Lower leg skin (tissue), 4 donors: ENCODE data around the gene TMEM86B. TPM values are rescaled to one million over a fixed set of nuclear protein-coding genes. Genes with fewer than 3 reads are reported as not detected.

ENCODE experiments used
- DNase-seq, 2 donors: peaks; one replicate each; pipeline ENCODE4 v3.0.0-alpha.2; 2019; ENCODE audit warnings: low spot score in 2 of 2
- H3K4me3 ChIP-seq: fragments of 200-600 bp; sonication (generic); 2 replicates; pipeline ENCODE4 v1.5.1; 2017; ENCODE audit warnings: mild to moderate bottlenecking, low read depth; ENCODE audit not compliant: poor library complexity, severe bottlenecking
- POLR2A ChIP-seq, 2 donors: fragments of 450-650 bp; IDR thresholded peaks; one replicate each; pipeline ENCODE4 v1.6.1; 2016 to 2017; ENCODE audit warnings: antibody characterized with exemption in 2 of 2, mild to moderate bottlenecking in 1 of 2, moderate library complexity in 1 of 2
- WGBS, 2 donors: methylation state at CpG; one replicate each; pipeline ENCODE4 v1.1.5; 2018; 5-methylcytosine and 5-hydroxymethylcytosine counted together
- intact Hi-C: fragments of 100-400 bp; cut with DNase I; formaldehyde crosslinking; loops from one replicate; pipeline ENCODE4 v1.15.0; 2023; ENCODE audit warnings: low total_unique reads
- total RNA-seq, 4 donors: library from RNA; depleted of rRNA; stranded (reverse); fragments of >200 nt; gene quantifications; one replicate each; pipeline ENCODE4 v1.1.0, GENCODE V29; 2016
- TF ChIP-seq, protein P1 (sequence below), 3 donors: fragments of 450-650 bp; IDR thresholded peaks; one replicate each; pipeline ENCODE4 v1.5.1; 2016; ENCODE audit warnings: antibody characterized with exemption in 3 of 3, mild to moderate bottlenecking in 3 of 3, moderate library complexity in 2 of 3

The TMEM86B gene
- total RNA-seq, 4 donors from 2014 or later: 1.1 to 2.4 (median 1.6) TPM

DNA sequence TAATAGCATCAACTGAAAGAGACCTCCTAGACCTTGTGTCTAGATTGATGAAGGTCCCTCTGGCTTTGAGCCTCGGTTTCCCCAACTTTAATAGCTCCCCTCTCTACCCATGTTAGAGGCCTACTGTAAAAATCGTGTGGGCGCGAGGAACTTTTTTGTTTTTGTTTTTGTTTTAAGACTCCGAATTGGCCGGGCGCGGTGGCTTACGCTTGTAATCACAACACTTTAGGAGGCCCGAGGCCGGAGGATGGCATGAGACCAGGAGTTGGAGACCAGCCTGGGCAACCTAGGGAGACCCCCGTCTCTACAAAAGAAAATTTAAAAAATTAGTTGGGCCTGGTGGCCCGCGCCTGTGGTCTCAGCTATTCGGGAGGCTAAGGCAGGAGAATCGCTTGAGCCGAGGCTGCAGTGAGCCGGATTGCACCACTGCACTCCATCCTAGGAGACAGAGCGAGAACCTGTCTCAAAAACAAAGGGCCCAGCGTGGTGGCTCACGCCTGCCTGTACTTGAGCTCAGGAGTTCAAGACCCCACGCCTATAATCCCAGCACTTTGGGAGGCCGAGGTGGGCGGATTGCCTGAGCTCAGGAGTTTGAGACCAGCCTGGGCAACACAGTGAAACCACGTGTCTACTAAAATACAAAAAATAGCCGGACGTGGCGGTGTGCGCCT, 31.1 kb upstream of the TMEM86B start:
- no peak for DNase-seq
- intact Hi-C loops: no loop called here
- TF ChIP-seq, protein P1, sequence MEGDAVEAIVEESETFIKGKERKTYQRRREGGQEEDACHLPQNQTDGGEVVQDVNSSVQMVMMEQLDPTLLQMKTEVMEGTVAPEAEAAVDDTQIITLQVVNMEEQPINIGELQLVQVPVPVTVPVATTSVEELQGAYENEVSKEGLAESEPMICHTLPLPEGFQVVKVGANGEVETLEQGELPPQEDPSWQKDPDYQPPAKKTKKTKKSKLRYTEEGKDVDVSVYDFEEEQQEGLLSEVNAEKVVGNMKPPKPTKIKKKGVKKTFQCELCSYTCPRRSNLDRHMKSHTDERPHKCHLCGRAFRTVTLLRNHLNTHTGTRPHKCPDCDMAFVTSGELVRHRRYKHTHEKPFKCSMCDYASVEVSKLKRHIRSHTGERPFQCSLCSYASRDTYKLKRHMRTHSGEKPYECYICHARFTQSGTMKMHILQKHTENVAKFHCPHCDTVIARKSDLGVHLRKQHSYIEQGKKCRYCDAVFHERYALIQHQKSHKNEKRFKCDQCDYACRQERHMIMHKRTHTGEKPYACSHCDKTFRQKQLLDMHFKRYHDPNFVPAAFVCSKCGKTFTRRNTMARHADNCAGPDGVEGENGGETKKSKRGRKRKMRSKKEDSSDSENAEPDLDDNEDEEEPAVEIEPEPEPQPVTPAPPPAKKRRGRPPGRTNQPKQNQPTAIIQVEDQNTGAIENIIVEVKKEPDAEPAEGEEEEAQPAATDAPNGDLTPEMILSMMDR (IDR thresholded peaks at IDR 0.05): no peak
- TF ChIP-seq POLR2A (IDR thresholded peaks at IDR 0.05): no peak
- H3K4me3 ChIP-seq: no peak overlapping the region
- WGBS, 2 donors: 36 to 37% methylated on average over 29 of the region's 29 CpGs

DNA sequence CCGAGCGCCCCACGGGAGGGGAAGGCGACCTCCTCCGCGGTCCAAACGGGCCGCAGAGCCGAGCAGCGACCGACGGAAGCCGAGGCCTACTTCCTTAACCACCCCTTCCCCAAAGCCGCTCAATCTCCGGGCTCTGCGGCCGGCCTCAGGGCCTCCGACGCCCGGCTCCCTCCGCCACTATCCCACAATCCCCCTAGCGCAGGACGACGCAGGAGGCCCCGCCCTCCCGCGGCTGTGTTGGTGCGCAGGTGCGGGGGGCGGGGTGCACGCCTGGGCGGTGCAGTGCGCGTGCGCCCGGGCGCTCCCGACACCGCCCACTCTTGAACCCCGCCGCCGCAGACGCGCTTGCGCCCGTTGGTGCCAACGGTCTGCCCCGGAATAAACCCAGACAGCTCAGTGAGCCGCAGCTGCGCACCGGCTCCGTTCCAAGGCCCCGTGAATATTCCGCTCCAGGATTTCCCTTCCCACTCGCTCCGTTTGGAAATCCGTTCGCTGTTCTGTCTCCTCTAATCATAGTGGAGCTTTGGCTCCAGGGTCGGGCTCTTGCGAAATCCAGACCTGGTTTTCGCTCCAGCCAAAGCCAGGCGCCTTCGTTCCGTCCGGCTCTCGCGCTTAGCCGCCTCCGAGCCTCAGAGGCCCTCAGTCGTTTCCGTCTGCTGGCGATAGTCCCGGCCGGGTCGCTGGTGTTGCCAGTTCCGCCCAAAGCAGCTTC, 30.4 kb upstream of the TMEM86B start, which contains the start of gene PPP6R1:
TSS of gene PPP6R1 (minus strand) at position 190 of the 712 bp plus-strand sequence. CDS start 11,914 bp downstream, outside the sequence.
- intact Hi-C loops: no loop called here
- DNase-seq: peak; percentile 97 to 99
- 0 to 1% methylated on average over 48 to 54 of the region's 76 CpGs for WGBS, 2 donors
- H3K4me3 ChIP-seq: peak within 1 kb of the TSS; percentile 79
- peak in 1 of 2 donors; percentile 3 for TF ChIP-seq POLR2A (IDR thresholded peaks at IDR 0.05)
- TF ChIP-seq, protein P1 (IDR thresholded peaks at IDR 0.05): peak in 1 of 3 donors; percentile 52

- H3K4me3 ChIP-seq: peak overlapping the region; percentile 79
- DNase-seq: no peak
- TF ChIP-seq POLR2A (IDR thresholded peaks at IDR 0.05): no peak
- TF ChIP-seq, protein P1 (IDR thresholded peaks at IDR 0.05): no peak
- 0% methylated on average over 1 to 31 of the region's 53 CpGs for WGBS, 2 donors
- intact Hi-C loops: no loop called here
Measured at GRCh38 chr19:55258476-55258827, 29.9 kb upstream of the TMEM86B start.

GRCh38 chr19:55257461-55258420, 29.2 kb upstream of the TMEM86B start:
- H3K4me3 ChIP-seq: peak overlapping the region; percentile 79

More at GRCh38 chr19:55257461-55258420, 29.2 kb upstream of the TMEM86B start:
- 2% methylated on average over 45 to 50 of the region's 51 CpGs for whole genome bisulfite sequencing, 2 donors
- no peak for DNase-seq
- intact Hi-C loops: no loop called here
- no peak for TF ChIP-seq POLR2A (IDR thresholded peaks at IDR 0.05)
- TF ChIP-seq, protein P1 (IDR thresholded peaks at IDR 0.05): no peak
